ENCODE results near the gene ARPC1A.

GRCh38 chr7:99293650-99294049, 32.0 kb upstream of the ARPC1A start:
- TF ChIP-seq EP300 (IDR thresholded peaks at IDR 0.05) (no peak), CTCF (IDR thresholded peaks at IDR 0.05) (no peak), POLR2A (IDR thresholded peaks at IDR 0.05) (no peak), POLR2AphosphoS5 (IDR thresholded peaks at IDR 0.05) (no peak)
